IPS-18c (cell line): ENCODE data around the gene RANBP1.

Experiments
- H3K4me3 ChIP-seq: 2 replicates; pipeline ENCODE4 v1.7.0; 2013; ENCODE audit warnings: low read depth, mild to moderate bottlenecking, low read length, moderate library complexity; ENCODE audit not compliant: insufficient read depth
- H3K9me3 ChIP-seq: one replicate; pipeline ENCODE4 v1.6.1; 2013; ENCODE audit warnings: mild to moderate bottlenecking, low read length, moderate library complexity; ENCODE audit not compliant: control insufficient read depth, insufficient read depth

RANBP1 gene

DNA sequence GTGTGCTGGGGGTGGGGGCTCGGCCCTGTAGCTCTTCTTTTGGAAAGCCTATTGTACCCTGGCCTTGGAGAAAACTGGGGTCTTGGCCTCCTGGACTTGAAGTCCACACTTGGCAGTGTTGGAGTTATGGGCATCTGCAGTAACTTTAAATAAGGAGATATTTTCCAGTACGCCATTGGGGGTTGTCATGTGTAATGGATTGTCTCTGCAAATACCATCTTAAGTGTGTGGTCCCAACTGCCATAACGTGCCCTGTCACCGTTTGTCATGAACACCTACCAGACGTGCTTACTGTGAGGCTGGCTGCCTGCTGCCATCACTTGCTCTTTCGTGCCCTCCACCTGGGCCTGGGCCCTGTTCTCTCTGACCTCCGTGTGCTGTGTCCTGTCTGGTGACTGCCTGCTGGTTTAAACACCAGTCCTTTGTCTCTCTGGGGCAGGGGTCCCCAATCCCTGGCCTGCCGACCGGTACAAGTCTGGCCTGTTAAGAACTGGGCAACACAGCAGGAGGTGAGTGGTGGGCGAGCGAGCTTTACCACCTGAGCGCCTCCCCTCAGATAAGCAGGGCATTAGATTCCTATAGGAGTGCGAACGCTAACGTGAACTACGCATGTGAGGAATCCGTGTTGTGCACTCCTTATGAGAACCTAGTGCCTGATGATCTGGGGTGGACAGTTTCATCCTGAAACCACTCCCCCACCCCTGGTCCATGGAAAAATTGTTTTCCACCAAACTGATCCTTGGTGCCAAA is 12.1 kb downstream of the RANBP1 start:
- H3K9me3 ChIP-seq = no peaks in the 10 kb centered on the region
- no peak overlapping the region for H3K4me3 ChIP-seq

DNA sequence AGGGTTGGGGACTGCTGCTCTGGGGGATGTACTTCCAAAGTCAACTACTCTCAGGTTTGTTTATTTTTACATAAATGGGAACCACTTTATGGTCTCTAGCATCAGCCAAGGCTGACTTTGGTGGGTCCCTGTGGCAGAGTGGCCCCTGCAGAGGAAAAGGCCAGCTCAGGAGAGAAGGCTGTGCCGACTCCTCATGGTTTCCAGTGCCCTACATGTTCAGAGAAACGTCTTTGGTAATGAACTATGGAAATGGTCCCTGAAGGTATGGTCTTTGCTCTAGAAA is 12.7 kb downstream of the RANBP1 start:
- Histone ChIP-seq H3K9me3 (no peaks in the 10 kb centered on the region), H3K4me3 (no peak overlapping the region)

DNA sequence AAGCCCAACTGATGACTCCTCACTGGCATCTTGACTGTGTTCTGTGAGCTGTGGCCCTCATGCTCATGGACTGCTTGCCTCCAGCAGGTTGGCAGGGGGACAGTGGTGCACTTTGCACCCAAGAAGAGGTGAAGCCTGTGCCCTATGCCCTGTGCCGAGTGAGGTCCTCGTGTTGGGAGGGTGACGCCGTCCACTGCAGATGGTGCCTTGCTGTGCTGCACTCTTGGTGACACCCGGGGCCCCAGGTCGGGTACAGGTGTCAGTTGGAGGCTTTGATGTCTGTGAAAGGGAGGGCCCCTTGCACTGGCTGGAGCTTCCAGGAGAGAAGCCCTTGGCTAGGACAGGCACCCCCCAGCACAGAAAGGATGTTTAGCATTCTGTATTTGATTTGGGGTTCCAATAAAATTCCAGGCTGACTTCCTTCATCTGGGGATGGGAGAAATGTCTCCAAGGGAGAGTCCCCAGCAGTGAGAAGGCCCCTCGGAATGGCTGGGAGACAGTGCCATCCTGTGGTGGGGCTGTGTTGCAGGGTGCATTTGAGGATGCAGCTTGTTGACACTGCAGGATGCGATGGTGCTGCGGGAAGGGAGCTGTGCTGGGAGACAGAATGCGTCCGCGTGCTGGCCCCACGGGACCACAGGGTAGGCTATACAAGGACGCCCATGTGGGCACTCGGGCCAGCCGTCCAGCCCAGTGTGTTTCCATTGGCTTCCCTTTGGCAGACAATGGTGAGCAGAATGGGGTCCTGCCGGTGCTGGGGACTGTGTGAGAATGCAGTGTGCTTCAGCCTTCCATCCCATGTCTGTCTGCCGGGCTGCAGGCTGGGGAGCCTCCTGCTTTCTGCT is 13.2 kb downstream of the RANBP1 start:
- H3K4me3 ChIP-seq = no peak overlapping the region
- H3K9me3 ChIP-seq = no peaks in the 10 kb centered on the region

DNA sequence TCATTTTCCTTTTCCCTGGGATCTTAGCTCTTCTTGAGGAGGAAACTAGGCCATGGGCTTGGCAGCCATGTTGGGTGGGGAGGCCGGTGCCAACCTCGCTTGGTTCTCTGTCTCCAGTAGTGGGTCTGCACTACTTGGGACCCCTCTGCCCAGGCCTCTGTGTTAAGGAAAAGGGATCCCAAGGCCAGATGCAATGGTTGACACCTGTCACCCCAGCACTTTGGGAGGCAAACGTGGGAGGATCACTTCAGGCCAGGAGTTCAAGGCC is 13.8 kb downstream of the RANBP1 start:
- H3K4me3 ChIP-seq = no peak overlapping the region

DNA sequence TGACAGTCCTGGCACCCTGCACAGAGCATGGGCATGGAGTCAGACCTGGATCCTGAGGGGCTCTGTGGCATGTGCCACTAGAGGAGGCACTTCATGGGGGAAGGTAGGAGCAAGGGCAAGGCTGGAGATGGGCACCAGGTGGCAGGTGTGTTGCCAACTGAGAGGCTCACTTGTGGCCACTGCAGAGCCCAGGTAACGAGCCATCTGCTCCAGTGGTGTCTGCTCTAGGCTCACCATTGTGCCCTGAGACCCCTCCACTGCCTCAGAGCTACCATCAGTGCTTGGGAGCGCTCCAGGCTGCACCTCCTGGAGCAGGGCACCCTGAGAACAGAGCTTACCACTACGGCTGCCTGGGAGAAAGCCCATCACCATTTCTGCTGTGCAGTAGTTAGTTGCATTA is 14.4 kb downstream of the RANBP1 start:
- H3K9me3 ChIP-seq = no peaks in the 10 kb centered on the region
- H3K4me3 ChIP-seq = no peak overlapping the region

More for the DNA sequence above, 13.8 kb downstream of the RANBP1 start:
- no peaks in the 10 kb centered on the region for H3K9me3 ChIP-seq

DNA sequence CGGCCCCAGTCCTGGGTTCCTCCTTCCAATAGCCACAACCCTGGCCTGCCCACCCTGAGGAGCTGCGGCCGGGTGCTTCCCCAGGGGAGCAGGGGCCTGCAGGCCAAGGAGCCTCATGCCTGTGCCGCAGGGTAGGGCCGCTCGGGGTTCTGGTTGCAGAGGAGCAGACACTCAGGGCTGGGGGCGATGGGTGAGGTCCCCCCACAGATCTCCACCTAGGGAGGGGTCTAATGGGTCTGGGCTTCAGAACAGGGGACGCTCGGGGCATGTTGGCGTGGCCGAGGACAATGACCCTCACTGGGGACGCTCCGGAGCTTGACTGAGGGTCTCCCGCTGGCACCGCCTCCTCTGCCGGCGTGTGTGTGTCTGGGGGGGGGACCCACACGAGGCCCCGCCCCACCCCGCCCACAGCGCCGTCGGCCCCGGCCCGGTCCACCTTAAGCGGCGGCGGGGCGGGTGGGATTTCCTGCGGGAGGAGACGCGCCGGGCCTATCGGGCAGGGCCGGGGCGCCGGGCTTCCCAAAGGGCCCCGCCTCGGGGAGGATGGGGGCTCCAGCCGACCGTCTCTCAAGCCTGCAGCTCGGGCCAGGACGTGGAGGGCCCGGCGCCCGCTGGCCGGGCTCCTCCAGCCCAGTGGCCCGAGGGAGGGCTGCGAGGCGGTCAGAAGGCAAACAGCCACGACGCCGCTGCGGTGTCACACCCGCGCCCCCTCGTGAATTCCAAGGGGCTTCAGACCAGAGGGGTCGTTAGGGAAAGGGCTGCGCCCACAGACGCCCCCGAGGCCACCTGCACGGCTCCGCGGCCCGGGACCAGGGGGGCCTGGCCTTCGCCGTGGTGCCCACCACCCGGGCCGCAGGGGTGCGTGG is 15.1 kb downstream of the RANBP1 start:
- H3K9me3 ChIP-seq = no peaks in the 10 kb centered on the region
- peak overlapping the region; percentile 68 for H3K4me3 ChIP-seq

DNA sequence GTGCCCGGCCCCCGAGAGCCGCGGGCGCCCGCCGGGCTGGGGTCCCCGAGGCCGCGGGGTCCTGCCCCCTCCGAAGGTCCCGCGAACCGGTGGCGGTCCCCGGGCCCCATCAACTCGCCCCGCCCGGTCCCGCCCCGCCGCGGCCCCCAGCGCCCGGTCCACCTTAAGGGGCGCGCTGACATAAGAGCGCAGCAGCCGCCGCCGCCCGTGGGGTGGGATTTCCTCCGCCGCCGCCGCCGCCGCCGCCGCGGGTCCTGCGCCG is 15.6 kb downstream of the RANBP1 start, which contains the start of gene ZDHHC8:
Gene ZDHHC8 (plus strand): TSS at position 208 of the 262 bp plus-strand sequence. CDS start 144 bp downstream, outside the sequence.
- peak within 1 kb of the TSS; percentile 68 for H3K4me3 ChIP-seq
- no peaks in the 10 kb centered on the region for H3K9me3 ChIP-seq

DNA sequence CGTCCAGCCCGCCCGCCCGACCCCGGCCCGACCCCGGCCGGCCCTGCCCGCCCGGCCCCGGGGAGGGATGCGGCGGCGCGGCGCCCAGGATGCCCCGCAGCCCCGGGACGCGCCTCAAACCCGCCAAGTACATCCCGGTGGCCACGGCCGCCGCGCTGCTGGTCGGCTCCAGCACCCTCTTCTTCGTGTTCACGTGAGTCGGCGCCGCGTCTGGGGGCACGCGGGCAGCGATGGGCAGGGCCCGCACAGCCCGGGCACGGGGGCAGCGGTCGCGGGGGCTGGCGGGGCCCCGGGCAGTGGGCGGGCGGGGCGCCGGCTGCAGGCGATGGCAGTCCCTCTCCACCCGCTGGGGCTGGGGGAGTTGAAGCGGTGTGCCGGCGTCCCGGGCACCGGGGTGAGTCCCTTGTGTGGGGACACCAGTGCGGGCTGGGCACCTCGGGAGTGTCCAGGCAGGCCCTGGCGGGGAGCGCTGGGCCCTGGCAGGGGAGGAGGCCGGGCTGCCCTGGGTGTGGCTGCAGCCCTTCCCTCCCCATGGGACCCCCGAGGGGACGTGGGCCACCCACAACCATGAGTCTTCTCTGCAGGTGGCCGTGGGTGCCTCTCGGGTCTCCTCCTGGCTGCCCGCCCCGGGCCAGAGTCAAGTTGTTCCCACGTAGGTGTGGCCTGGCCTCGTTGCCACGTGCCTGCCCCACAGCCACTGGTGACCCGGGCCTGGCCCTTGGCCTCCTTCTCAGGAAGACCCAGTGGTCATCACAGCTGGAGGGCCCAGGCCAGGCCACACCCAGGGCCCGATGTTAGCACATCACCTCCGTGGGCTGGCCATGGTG is 16.2 kb downstream of the RANBP1 start:
- H3K9me3 ChIP-seq = no peaks in the 10 kb centered on the region
- H3K4me3 ChIP-seq = peak overlapping the region; percentile 57

DNA sequence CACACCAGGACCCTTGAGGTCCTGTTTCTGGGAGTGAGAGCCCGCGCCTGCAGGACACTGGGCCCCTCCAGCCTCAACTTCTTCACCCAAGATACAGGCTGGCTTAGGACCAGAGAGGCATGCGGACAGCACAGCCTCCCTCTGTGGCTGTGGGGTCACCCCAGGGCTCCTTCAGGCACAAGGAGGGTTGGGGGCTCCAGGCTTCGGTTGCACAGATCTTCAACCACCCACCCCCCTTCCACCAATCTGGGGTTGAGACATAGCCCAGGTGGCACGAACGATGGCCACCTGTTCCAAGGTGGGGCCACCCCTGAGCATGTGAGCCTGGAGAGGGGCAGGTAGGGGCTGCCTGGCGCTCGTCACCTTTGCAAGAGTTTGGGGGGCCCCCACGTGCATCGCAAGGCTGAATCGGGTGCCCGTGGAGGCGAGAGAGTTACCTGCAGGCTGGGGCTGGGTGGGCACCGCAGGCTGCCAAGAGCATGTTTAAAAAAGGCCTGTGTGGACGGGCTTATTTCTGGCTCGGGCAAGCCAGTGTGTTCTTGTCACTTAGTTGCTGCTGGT is 16.9 kb downstream of the RANBP1 start:
- no peaks in the 10 kb centered on the region for H3K9me3 ChIP-seq
- H3K4me3 ChIP-seq = peak overlapping the region; percentile 57

DNA sequence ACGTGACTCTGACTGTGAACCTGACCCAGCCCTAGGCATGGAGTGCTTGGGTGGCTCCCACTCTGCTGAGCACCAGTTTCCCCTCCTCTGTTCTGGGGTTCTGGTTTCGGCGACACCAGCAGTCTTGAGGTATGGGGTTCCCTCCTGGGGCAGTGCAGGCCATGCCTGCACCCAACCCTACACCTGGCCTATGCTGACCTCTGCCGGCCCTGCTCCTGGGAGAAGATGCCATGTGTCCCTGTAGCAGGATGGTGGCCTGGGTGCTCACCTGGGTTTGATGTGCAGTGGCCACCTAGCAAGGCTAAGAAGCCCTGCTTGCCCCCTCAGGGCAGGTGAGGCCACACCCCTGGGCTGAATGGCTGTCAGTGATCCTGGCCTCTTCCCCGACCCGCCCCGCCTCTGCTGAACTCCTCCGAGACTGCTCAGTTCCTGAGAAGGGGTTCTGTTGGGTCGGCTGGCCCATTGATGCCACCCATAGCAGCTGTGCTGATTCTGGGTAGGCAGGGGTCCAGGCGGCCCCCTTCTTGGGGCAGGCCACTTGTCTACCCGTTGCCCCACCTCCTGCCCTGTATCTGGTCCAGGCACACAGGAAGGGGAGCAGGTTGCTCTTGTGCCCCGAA is 18.1 kb downstream of the RANBP1 start:
- Histone ChIP-seq H3K9me3 (no peaks in the 10 kb centered on the region), H3K4me3 (no peak overlapping the region; the same call in 1 of the 2 replicates)

DNA sequence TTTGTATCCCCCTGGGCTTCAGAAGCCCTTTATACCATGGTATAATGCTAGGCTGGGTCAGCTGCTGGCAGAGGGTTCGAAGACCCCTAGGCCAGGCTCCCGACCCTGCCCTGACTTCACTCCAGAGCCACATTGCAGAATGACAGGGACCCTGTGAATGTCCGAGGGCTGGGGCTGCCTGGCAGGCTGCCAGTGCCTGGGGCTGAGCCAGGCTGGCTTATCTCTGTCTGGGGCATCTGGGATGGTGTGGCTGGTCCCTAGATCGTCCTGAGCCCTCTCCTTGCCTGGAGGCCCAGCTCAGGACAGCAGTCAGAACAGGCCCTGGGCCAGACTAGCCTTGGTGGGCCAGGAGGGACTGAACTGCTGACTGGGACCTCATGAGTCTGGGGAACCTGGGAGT is 19.4 kb downstream of the RANBP1 start:
- no peak overlapping the region for H3K4me3 ChIP-seq
- H3K9me3 ChIP-seq = no peaks in the 10 kb centered on the region

DNA sequence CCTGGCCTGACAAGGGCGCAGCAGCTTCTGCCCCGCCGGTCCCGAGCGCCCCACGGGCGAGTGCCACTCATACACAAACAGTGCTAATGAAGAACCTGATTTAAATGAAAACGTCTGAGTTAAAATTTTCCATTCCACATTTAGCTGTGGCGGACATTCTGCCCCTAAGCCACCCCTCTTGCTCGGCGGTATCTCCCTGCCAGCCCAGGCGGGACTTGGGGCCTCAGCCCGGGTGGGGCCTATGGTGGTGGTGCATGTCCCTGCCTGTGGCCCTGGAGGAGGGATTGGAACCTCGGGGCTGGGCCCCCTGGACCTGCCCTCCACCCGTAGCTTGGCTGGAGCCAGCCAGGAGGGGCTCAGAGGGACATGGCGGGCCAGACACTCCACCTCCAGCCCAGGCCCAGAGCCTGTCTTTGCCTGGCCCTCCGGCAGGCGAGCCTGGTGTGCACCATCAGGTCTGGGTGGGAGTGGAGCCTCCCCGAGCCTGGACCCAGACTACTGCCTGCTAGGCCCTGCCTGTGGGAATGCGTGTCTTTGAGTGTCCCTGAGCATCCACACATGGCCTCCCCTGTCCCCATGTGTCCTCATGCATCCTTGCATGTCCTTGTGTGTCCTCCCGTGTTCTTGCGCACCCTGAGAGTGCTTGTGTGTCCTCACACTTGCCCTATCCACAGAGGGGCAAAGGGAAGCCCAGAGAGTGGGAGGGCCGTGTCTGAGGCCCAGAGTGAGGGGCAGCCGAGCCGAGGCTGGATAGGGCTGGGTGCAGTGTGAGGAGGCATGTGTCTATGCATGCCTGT is 20.1 kb downstream of the RANBP1 start:
- H3K4me3 ChIP-seq = no peak overlapping the region
- no peaks in the 10 kb centered on the region for H3K9me3 ChIP-seq

DNA sequence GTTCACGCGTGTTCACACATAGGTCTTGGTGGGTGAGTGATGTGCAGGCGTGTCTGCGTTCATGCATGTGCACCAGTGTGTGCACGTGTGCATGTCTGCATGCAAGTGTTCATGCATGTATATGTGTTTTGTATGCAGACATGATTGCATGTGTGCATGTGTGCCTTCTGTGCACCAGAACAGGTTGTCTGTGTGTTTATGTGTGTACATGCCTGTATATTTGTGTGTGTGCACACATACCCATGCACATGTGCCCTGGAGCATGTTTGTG is 20.6 kb downstream of the RANBP1 start:
- no peaks in the 10 kb centered on the region for H3K9me3 ChIP-seq
- H3K4me3 ChIP-seq = no peak overlapping the region; the same call in 1 of the 2 replicates

DNA sequence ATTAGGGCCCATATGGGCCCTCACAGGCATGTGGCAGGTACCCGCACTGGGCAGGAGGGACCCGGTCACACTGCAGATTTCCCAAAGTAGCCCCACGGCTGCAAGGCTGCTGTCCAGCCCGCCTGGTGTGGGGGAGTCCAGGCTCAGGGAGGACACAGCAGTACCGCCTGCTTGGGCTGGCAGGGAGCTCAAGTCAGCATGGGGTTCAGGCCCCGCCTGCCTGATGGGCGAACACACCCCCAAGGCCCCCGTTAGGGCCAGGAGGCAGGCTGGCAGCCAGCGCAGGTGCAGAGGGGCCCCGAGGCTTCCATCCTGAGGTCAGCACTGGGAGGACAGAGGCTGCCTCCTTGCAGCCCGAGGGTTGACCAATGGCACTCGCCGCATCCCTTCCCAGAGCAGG is 21.2 kb downstream of the RANBP1 start:
- H3K4me3 ChIP-seq = no peak overlapping the region
- no peaks in the 10 kb centered on the region for H3K9me3 ChIP-seq

DNA sequence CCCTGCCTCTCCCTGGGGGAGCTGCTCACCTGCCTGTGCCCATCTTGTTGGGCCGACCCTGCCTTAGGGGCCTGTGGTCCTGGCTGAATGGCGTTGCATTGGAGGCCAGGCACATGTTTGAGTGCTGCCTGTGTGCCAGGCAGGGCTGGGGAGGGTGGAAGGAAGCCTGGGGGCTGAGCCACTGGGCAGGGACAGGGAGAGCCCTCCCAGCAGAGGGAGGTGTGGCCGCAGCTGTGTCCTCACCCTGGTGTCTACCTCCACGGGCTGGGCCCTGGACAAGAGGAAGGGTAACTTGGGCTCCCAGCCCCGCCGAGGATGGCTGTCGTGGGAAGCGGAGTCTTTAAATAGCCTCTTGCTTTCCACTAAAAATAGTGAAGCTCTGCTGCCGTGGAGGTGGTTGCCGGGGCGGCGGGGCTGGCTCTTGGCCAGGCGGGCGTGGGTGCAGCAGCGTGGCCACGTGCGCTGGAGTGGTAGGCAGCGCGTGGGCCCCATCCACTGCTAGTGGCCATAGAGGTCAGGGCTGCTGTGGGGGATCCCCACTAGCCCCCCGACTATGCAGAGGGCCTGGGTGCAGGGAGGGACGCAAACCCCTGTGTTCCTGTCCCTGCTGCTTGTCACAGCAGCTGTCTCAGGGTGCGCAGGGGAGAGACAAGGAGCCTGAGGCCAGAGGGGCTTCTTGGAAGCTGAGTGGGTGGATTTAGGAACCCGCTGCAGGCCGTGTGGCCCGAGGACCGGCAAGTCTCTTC is 21.9 kb downstream of the RANBP1 start:
- no peak overlapping the region for H3K4me3 ChIP-seq
- no peaks in the 10 kb centered on the region for H3K9me3 ChIP-seq

DNA sequence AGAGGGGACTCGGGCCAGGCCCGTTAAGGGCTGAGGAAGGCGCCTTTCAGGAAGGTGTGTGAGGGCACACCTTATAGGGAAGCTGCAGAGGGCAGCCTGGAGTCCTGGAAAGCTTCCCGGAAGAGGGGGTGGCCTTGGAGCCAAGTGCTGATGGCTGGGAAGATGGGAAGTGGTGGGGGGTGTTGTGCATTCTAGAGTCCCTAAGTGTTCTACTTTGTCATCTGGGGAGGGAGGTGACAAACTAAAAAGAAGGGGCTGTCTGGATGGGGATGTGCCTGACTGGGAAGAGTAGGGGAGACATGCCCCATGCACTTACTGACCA is 22.5 kb downstream of the RANBP1 start:
- H3K4me3 ChIP-seq = no peak overlapping the region
- no peaks in the 10 kb centered on the region for H3K9me3 ChIP-seq
